RWPE1 (cell line): Measurements from ENCODE around the gene FYB2.

Experiments used
- CTCF ChIA-PET: fragments of 350-600 bp; sonication (Branson Sonifier 250); formaldehyde crosslinking; extraction: SDS; loops from one replicate; lab custom pipeline; 2021; lab: Yijun Ruan, JAX
- POLR2A ChIA-PET: fragments of 400-600 bp; formaldehyde crosslinking; extraction: SDS; loops from one replicate; lab custom pipeline; 2020; ENCODE audit warnings: antibody characterized with exemption; ENCODE audit not compliant: low non-redundant PET; lab: Yijun Ruan, JAX
- DNase-seq: peaks from one replicate; pipeline ENCODE4 v3.0.0; 2012; ENCODE audit warnings: low spot score
- H3K27ac ChIP-seq: fragments of 450-650 bp; 2 replicates; pipeline ENCODE4 v1.5.1; 2017
- CTCF ChIP-seq: fragments of 450-650 bp; conservative IDR thresholded peaks from 2 replicates; pipeline ENCODE4 v1.5.1; 2017; ENCODE audit warnings: low read depth, mild to moderate bottlenecking

FYB2 gene

GRCh38 chr1:56819387-56819899 is at the start of gene FYB2:
FYB2 (minus strand) TSS chr1:56819404; CDS start chr1:56819290, 114 bp downstream.
- no peak for TF ChIP-seq CTCF
- CTCF ChIA-PET = interaction anchor here (0.7 to 1.0 kb wide), 3 partner anchors 12 to 211 kb away, joined by 3 to 4 read pairs (median 3); no protein-coding TSS in a partner anchor
- no peak within 1 kb of the TSS for H3K27ac ChIP-seq
- POLR2A ChIA-PET = no interaction called here
- DNase-seq = no peak

GRCh38 chr1:56868761-56869160 is 49.6 kb upstream of the FYB2 start:
- no peak for TF ChIP-seq CTCF
- no peak overlapping the region for H3K27ac ChIP-seq
- DNase-seq = no peak
- CTCF ChIA-PET = interaction anchor here (0.6 kb wide), 1 partner anchor 873 kb away, joined by 4 read pairs; no protein-coding TSS in a partner anchor
- POLR2A ChIA-PET = no interaction called here

- no peak for DNase-seq
- POLR2A ChIA-PET = no interaction called here
- CTCF ChIA-PET = no interaction called here
- no peak overlapping the region for H3K27ac ChIP-seq
- no peak for TF ChIP-seq CTCF
These were observed 48.3 kb upstream of the FYB2 start for GRCh38 chr1:56867491-56867890.

GRCh38 chr1:56866656-56867055 is 47.5 kb upstream of the FYB2 start:
- no peak overlapping the region for H3K27ac ChIP-seq
- CTCF ChIA-PET = no interaction called here
- POLR2A ChIA-PET = no interaction called here
- no peak for TF ChIP-seq CTCF
- DNase-seq = no peak

GRCh38 chr1:56864430-56864829 is 45.2 kb upstream of the FYB2 start:
- ChIA-PET CTCF (no interaction called here), POLR2A (no interaction called here)
- DNase-seq = no peak
- TF ChIP-seq CTCF = no peak
- no peak overlapping the region for H3K27ac ChIP-seq

- ChIA-PET POLR2A (no interaction called here), CTCF (no interaction called here)
- TF ChIP-seq CTCF = no peak
- no peak for DNase-seq
- H3K27ac ChIP-seq = no peak overlapping the region
These were observed 44.2 kb upstream of the FYB2 start for GRCh38 chr1:56863265-56863992.
